K562 (cell line): ENCODE data around the gene RFC2.

Experiments
- ATF2 ChIP-seq: sonication (generic); formaldehyde crosslinking; IDR thresholded peaks from 2 replicates; pipeline ENCODE4 v1.8.1; 2022; ENCODE audit warnings: missing genetic modification reagents
- CEBPB ChIP-seq: fragments of 450-650 bp; IDR thresholded peaks from 2 replicates; pipeline ENCODE4 v1.6.1; 2016; ENCODE audit warnings: missing genetic modification characterization, missing compliant biosample characterization
- CEBPZ ChIP-seq: fragments of 150-350 bp; IDR thresholded peaks from 2 replicates; pipeline ENCODE4 v1.6.1; 2014; ENCODE audit warnings: low read depth, mild to moderate bottlenecking, low read length, borderline replicate concordance
- ELF4 ChIP-seq: fragments of 450-650 bp; formaldehyde crosslinking; IDR thresholded peaks from 2 replicates; pipeline ENCODE4 v1.4.0; 2022; ENCODE audit warnings: missing genetic modification characterization
- MAX ChIP-seq: sonication (generic); formaldehyde crosslinking; IDR thresholded peaks from 2 replicates; pipeline ENCODE4 v1.9.0; 2022; ENCODE audit warnings: mild to moderate bottlenecking, missing genetic modification reagents
- POLR2A ChIP-seq: fragments of 450-650 bp; conservative IDR thresholded peaks from 2 replicates; pipeline ENCODE4 v1.6.1; 2016
- POLR2AphosphoS5 ChIP-seq: IDR thresholded peaks from 2 replicates; pipeline ENCODE4 v1.6.1; 2011; ENCODE audit warnings: mild to moderate bottlenecking, low read depth, low read length, moderate library complexity; ENCODE audit not compliant: control insufficient read depth, insufficient read depth
- SPI1 ChIP-seq: IDR thresholded peaks from 2 replicates; pipeline ENCODE4 v1.6.1; 2011; ENCODE audit warnings: low read depth, low read length, control low read depth, borderline replicate concordance
- TAF1 ChIP-seq: IDR thresholded peaks from 2 replicates; pipeline ENCODE4 v1.6.1; 2011; ENCODE audit warnings: mild to moderate bottlenecking, low read length, moderate library complexity; ENCODE audit not compliant: insufficient read depth, control insufficient read depth, severe bottlenecking; ENCODE audit errors: extremely low read depth
- ZNF197 ChIP-seq: fragments of 200-800 bp; sonication (Bioruptor generic); IDR thresholded peaks from 2 replicates; pipeline ENCODE4 v1.6.1; 2016; ENCODE audit warnings: low read depth, missing genetic modification characterization, missing compliant biosample characterization
- TF ChIP-seq, protein P1 (sequence below), 2 experiments: IDR thresholded peaks; 2 replicates each; pipeline ENCODE4 v1.6.1; 2011; ENCODE audit warnings: borderline replicate concordance in 1 of 2, control low read depth in 1 of 2, low read depth in 1 of 2, low read length in 1 of 2, mild to moderate bottlenecking in 1 of 2, mixed read lengths in 1 of 2, moderate library complexity in 1 of 2; ENCODE audit not compliant: insufficient read depth in 1 of 2, insufficient read length in 1 of 2, poor library complexity in 1 of 2, severe bottlenecking in 1 of 2; ENCODE audit errors: extremely low read depth in 1 of 2
- TF ChIP-seq, protein P2 (sequence below), 3 experiments: IDR thresholded peaks in 2 of 3; conservative IDR thresholded peaks in 1 of 3; 2 replicates each; pipeline ENCODE4 v1.5.1; 2011 to 2012; ENCODE audit warnings: low read length in 3 of 3, mild to moderate bottlenecking in 3 of 3, control low read depth in 2 of 3, improper control_type of control experiment in 1 of 3, inconsistent platforms in 1 of 3, low read depth in 1 of 3, mixed read lengths in 1 of 3, moderate library complexity in 1 of 3; ENCODE audit not compliant: insufficient read depth in 2 of 3

- peak; percentile 47; the same call in 1 of the 2 replicates for TF ChIP-seq POLR2AphosphoS5
- TF ChIP-seq, protein P1, sequence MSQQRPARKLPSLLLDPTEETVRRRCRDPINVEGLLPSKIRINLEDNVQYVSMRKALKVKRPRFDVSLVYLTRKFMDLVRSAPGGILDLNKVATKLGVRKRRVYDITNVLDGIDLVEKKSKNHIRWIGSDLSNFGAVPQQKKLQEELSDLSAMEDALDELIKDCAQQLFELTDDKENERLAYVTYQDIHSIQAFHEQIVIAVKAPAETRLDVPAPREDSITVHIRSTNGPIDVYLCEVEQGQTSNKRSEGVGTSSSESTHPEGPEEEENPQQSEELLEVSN (IDR thresholded peaks at IDR 0.05; ENCODE audit: borderline replicate concordance in 1 of 2, extremely low read depth in 1 of 2, insufficient read depth in 1 of 2, insufficient read length in 1 of 2, low read depth in 1 of 2, low read length in 1 of 2, poor library complexity in 1 of 2, severe bottlenecking in 1 of 2), result peak in 1 of 2 experiments; percentile 15
- no peak for TF ChIP-seq ZNF197 (CRISPR knock-in tag)
- TF ChIP-seq TAF1, result no peak
- TF ChIP-seq, protein P2, sequence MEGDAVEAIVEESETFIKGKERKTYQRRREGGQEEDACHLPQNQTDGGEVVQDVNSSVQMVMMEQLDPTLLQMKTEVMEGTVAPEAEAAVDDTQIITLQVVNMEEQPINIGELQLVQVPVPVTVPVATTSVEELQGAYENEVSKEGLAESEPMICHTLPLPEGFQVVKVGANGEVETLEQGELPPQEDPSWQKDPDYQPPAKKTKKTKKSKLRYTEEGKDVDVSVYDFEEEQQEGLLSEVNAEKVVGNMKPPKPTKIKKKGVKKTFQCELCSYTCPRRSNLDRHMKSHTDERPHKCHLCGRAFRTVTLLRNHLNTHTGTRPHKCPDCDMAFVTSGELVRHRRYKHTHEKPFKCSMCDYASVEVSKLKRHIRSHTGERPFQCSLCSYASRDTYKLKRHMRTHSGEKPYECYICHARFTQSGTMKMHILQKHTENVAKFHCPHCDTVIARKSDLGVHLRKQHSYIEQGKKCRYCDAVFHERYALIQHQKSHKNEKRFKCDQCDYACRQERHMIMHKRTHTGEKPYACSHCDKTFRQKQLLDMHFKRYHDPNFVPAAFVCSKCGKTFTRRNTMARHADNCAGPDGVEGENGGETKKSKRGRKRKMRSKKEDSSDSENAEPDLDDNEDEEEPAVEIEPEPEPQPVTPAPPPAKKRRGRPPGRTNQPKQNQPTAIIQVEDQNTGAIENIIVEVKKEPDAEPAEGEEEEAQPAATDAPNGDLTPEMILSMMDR (IDR thresholded peaks at IDR 0.05 in 2 of 3, conservative IDR thresholded peaks at IDR 0.05 in 1 of 3; ENCODE audit: insufficient read depth in 2 of 3, low read depth in 1 of 3, low read length in 3 of 3), result no peak
- no peak; the same call in 1 of the 2 replicates for TF ChIP-seq ELF4
- peak; percentile 52 for TF ChIP-seq POLR2A
- TF ChIP-seq CEBPZ, result no peak
- no peak for TF ChIP-seq CEBPB (tag)
- TF ChIP-seq ATF2 (CRISPR knock-in tag), result no peak
- peak; percentile 97 for TF ChIP-seq SPI1
- TF ChIP-seq MAX (CRISPR knock-in tag), result peak; percentile 78
Measured at GRCh38 chr7:74272305-74273038, 18.3 kb upstream of the RFC2 start.
